ENCODE measurements around the gene NOTCH4.

The NOTCH4 gene

DNA sequence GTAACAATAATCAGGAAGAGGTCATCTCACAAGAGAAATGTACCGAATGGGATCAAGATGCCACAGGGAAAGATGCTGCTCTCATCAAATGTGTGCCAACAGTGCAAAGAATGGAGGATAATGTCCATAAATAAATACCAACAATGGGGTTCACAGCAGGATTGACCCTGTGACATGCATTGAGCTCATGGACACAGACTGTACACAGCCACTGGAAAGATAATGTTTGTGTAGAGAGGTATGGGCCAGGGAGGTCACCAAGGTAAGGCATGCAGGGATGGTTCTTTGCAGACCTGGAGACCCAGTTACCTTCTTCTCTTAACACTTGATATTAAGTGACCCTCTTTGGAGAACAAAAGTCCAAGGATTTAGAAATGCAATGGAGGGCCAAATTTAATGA, 49.5 kb downstream of the NOTCH4 start:
- Histone ChIP-seq H3K4me2 (ENCODE audit: low read depth, low read length) (no peak overlapping the region), H3K79me2 (ENCODE audit: low read length) (peaks cover 17% of the 10 kb centered on the region), H3K27ac (ENCODE audit: low read length) (no peak overlapping the region), H3K36me3 (replicated peaks; ENCODE audit: insufficient read depth, low read length) (no peaks in the 10 kb centered on the region), H3K4me1 (ENCODE audit: low read length) (peaks cover 21% of the 10 kb centered on the region), H3K9me2 (replicated peaks; ENCODE audit: insufficient read depth, low read length) (no peaks in the 10 kb centered on the region), H3K27me3 (replicated peaks; ENCODE audit: insufficient read depth, low read length) (no peaks in the 10 kb centered on the region), H3K9ac (ENCODE audit: low read length) (no peak overlapping the region), H3K4me3 (ENCODE audit: low read length) (no peak overlapping the region), H4K20me1 (ENCODE audit: insufficient read depth, low read length) (no peaks in the 10 kb centered on the region), H2AFZ (ENCODE audit: low read length) (no peak overlapping the region), H3K9me3 (replicated peaks; ENCODE audit: insufficient read depth, low read length) (no peaks in the 10 kb centered on the region), H3F3A (ENCODE audit: insufficient read depth, low read length) (peaks cover 19% of the 10 kb centered on the region)
- DNase-seq, result no peak
- TF ChIP-seq, protein P1, sequence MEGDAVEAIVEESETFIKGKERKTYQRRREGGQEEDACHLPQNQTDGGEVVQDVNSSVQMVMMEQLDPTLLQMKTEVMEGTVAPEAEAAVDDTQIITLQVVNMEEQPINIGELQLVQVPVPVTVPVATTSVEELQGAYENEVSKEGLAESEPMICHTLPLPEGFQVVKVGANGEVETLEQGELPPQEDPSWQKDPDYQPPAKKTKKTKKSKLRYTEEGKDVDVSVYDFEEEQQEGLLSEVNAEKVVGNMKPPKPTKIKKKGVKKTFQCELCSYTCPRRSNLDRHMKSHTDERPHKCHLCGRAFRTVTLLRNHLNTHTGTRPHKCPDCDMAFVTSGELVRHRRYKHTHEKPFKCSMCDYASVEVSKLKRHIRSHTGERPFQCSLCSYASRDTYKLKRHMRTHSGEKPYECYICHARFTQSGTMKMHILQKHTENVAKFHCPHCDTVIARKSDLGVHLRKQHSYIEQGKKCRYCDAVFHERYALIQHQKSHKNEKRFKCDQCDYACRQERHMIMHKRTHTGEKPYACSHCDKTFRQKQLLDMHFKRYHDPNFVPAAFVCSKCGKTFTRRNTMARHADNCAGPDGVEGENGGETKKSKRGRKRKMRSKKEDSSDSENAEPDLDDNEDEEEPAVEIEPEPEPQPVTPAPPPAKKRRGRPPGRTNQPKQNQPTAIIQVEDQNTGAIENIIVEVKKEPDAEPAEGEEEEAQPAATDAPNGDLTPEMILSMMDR (IDR thresholded peaks at IDR 0.05; ENCODE audit: low read length), result no peak
- TF ChIP-seq EZH2phosphoT487 (IDR thresholded peaks at IDR 0.05; ENCODE audit: low read length), result no peak
- TF ChIP-seq EZH2 (optimal IDR thresholded peaks at IDR 0.05; ENCODE audit: low read depth, low read length), result no peak

DNA sequence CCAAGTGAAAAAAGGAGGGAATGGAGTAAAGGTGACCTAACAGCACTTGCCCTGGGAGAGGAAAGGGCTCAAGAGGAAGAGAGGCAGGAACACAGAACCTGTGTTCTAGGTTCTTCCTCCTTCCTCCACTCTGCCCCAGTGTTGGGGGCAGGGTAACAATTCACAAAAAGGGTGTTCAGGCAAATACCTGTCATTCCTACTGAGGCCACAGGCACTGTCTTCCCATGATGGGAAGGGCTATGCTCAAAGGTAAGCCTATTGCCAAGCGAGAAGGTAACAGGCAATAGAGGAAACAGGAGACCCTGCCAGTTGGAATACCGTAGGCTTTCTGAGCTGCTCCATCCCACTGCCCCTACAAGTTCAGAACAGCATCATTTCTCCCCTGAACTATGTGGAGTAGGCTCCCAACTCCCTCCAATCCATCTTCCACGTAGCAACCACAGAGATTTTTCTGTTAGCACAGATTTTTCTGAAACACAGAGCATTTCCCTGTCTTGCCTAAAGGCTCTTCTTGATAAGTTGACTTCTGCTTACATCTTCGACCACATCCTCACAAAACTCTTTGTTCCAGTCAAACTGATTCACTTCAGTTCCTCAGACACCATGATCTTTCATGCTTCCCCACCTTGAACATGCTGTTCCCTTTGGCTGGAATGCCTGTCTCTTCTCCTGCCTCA, 50.7 kb downstream of the NOTCH4 start:
- Histone ChIP-seq H3K27me3 (replicated peaks; ENCODE audit: insufficient read depth, low read length) (no peaks in the 10 kb centered on the region), H3K9ac (ENCODE audit: low read length) (no peak overlapping the region), H3F3A (ENCODE audit: insufficient read depth, low read length) (peaks cover 19% of the 10 kb centered on the region), H4K20me1 (ENCODE audit: insufficient read depth, low read length) (no peaks in the 10 kb centered on the region), H3K4me3 (ENCODE audit: low read length) (no peak overlapping the region), H3K4me1 (ENCODE audit: low read length) (peaks cover 16% of the 10 kb centered on the region), H3K9me3 (replicated peaks; ENCODE audit: insufficient read depth, low read length) (no peaks in the 10 kb centered on the region), H3K9me2 (replicated peaks; ENCODE audit: insufficient read depth, low read length) (no peaks in the 10 kb centered on the region), H3K27ac (ENCODE audit: low read length) (no peak overlapping the region), H2AFZ (ENCODE audit: low read length) (no peak overlapping the region), H3K4me2 (ENCODE audit: low read depth, low read length) (no peak overlapping the region), H3K79me2 (ENCODE audit: low read length) (peaks cover 9% of the 10 kb centered on the region; the same call in 1 of the 2 replicates), H3K36me3 (replicated peaks; ENCODE audit: insufficient read depth, low read length) (no peaks in the 10 kb centered on the region)
- no peak for TF ChIP-seq EZH2phosphoT487 (IDR thresholded peaks at IDR 0.05; ENCODE audit: low read length)
- TF ChIP-seq EZH2 (optimal IDR thresholded peaks at IDR 0.05; ENCODE audit: low read depth, low read length), result no peak
- TF ChIP-seq, protein P1 (IDR thresholded peaks at IDR 0.05; ENCODE audit: low read length), result no peak
- DNase-seq, result no peak

DNA sequence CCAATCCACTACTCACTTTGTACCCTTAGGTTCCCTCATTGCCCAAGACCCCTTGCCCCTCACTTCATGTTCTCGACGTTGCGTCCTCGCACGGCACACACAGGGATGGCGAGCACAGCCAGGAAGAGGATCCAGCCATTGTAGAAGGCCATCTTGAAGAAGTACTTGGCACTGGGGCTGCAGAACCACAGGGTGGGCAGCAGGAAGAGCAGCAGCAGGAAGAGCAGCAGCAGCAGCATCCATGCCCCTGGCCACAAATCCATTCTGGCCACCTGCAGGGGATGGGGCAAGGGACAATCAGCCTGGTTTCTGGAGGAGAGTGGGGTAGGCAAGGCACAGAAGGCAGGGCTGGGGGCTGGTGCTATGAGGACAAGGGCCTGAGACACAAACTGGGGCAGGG, 52.6 kb downstream of the NOTCH4 start:
- Histone ChIP-seq H3K9ac (ENCODE audit: low read length) (no peak overlapping the region), H3K4me2 (ENCODE audit: low read depth, low read length) (no peak overlapping the region), H3K27me3 (replicated peaks; ENCODE audit: insufficient read depth, low read length) (no peaks in the 10 kb centered on the region), H4K20me1 (ENCODE audit: insufficient read depth, low read length) (no peaks in the 10 kb centered on the region), H3K79me2 (ENCODE audit: low read length) (peaks cover 9% of the 10 kb centered on the region; the same call in 1 of the 2 replicates), H3K4me1 (ENCODE audit: low read length) (peaks cover 7% of the 10 kb centered on the region; the same call in 1 of the 2 replicates), H3K36me3 (replicated peaks; ENCODE audit: insufficient read depth, low read length) (no peaks in the 10 kb centered on the region), H2AFZ (ENCODE audit: low read length) (no peak overlapping the region), H3K9me2 (replicated peaks; ENCODE audit: insufficient read depth, low read length) (no peaks in the 10 kb centered on the region), H3F3A (ENCODE audit: insufficient read depth, low read length) (0 out of 2 replicates have a peak, but pooled peaks cover under 1% of the 10 kb centered on the region), H3K27ac (ENCODE audit: low read length) (no peak overlapping the region), H3K4me3 (ENCODE audit: low read length) (no peak overlapping the region), H3K9me3 (replicated peaks; ENCODE audit: insufficient read depth, low read length) (no peaks in the 10 kb centered on the region)
- DNase-seq, result no peak
- TF ChIP-seq EZH2phosphoT487 (IDR thresholded peaks at IDR 0.05; ENCODE audit: low read length), result no peak
- TF ChIP-seq, protein P1 (IDR thresholded peaks at IDR 0.05; ENCODE audit: low read length), result no peak
- no peak for TF ChIP-seq EZH2 (optimal IDR thresholded peaks at IDR 0.05; ENCODE audit: low read depth, low read length)

All from MM.1S (cell line).